ENCODE results near the gene CFAP46.

CFAP46 gene

GRCh38 chr10:132862485-132863420, 79.6 kb downstream of the CFAP46 start:
- DNase-seq (ENCODE audit: low read depth, low spot score), result no peak

DNA sequence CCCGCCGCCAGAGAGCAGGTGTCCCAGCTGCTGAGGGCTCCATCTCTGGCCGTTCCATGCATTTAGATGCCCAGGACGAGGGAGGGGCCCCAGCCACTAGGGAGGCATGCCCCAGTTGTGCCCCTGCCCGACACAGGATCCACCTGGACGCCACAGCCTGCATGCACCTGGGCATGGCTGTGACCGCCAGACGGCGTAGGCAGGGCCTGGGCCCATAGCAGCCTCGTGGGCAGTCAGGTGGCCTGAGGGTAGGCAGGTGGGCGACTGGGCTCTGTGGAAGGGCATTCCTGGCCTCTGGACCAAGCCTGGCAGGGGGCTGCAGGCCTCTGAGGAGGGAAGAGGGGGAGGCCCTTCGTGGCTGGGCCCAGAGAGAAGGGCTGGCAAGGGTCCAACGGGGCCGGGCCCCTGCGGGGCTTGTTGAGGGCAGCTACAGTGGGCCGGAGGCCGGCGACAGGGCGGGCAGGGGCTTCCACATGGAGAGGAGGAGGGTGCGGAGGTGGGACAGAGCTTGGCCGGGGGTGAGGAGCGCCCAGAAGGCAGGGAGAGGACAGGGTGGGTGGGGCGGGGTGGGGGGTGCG, 80.4 kb downstream of the CFAP46 start:
- DNase-seq (ENCODE audit: low read depth, low spot score), result no peak

DNA sequence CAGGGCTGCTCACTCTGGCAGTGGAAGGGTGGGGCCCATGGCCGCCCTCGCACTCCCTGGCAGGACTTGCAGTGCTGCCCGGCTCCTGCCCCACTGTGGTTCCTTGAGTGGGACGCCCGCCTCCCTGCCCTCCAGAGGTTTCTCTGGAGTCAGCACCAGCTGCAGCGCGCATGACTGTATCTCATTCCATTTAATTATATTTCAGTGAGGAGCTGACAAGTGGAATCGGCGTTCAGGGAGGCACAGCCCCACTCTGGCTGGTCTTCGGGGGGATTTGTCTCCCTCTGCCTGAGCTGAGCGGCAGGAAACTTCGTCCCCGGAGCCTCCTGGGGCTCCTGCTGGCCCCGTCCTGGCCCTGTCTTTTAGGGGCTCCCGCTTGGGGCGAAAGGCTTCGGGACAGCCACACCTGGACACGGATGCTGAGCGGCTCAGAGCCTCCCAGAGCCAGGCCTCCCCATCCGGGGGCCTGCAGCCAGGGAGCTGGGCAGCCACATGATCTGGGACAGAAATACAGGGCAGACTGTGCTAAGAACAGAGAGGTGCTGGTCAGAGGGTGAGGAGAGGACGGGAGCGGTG, 81.2 kb downstream of the CFAP46 start:
- no peak for DNase-seq (ENCODE audit: low read depth, low spot score)

GRCh38 chr10:132860532-132860931, 81.8 kb downstream of the CFAP46 start:
- DNase-seq (ENCODE audit: low read depth, low spot score), result no peak

- DNase-seq (ENCODE audit: low read depth, low spot score), result no peak
Measured at GRCh38 chr10:132859084-132859855, 83.1 kb downstream of the CFAP46 start.

GRCh38 chr10:132858121-132859081, 84.0 kb downstream of the CFAP46 start:
- DNase-seq (ENCODE audit: low read depth, low spot score), result no peak

GRCh38 chr10:132856869-132857524, 85.4 kb downstream of the CFAP46 start:
- no peak for DNase-seq (ENCODE audit: low read depth, low spot score)

GRCh38 chr10:132855889-132856288, 86.5 kb downstream of the CFAP46 start:
- DNase-seq (ENCODE audit: low read depth, low spot score), result no peak

- no peak for DNase-seq (ENCODE audit: low read depth, low spot score)
Measured at GRCh38 chr10:132851451-132851850, 90.9 kb downstream of the CFAP46 start.

DNA sequence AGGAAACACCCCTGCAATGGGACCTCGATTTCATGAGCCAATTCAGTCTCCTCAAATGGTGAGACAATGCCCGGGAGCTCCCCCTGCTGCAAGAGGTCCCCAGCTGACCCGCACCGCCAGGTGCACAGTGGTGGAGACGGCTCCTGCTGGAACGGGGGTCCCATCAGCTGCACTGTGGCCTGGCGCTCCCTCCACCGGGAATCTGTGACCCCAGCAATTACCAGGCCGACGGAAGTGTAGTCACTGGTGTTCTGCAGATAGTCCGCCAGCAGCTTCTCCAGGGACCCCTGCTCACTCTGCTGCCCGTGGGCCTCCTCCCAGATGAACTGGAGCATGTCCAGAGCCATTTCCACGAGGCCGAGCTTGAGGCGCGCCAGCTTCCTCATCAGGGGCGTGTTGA, 91.5 kb downstream of the CFAP46 start:
- DNase-seq (ENCODE audit: low read depth, low spot score), result no peak

GRCh38 chr10:132850246-132850645, 92.1 kb downstream of the CFAP46 start:
- DNase-seq (ENCODE audit: low read depth, low spot score), result no peak

DNA sequence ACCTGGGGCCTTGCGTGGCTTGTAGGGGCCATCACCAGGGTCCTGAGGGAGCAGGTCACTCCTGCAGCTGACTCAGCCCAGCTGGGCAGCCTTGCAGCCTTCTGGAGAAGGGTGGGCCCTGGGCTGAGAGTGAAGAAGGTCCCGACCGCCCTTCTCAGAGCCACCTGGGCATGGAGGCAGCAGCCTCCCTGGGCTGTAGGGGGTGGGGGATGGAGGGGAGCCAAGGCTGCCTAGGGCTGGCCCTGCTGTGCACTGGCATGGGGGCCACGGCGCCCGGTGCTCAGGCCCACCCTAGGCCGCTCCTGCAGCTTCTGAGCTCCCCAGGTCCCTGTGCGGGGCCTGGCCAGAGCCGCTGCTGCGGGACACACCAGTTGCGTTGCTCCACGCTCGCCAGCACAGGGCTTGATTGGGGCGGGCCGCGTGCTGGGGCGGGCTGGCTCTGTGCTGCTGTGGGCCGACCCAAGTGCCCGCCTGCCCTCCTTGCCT, 92.8 kb downstream of the CFAP46 start:
- no peak for DNase-seq (ENCODE audit: low read depth, low spot score)

GRCh38 chr10:132848951-132849545, 93.3 kb downstream of the CFAP46 start:
- no peak for DNase-seq (ENCODE audit: low read depth, low spot score)

- peak; percentile 23 for DNase-seq (ENCODE audit: low read depth, low spot score)
Measured at GRCh38 chr10:132848291-132848701, 94.1 kb downstream of the CFAP46 start.

DNA sequence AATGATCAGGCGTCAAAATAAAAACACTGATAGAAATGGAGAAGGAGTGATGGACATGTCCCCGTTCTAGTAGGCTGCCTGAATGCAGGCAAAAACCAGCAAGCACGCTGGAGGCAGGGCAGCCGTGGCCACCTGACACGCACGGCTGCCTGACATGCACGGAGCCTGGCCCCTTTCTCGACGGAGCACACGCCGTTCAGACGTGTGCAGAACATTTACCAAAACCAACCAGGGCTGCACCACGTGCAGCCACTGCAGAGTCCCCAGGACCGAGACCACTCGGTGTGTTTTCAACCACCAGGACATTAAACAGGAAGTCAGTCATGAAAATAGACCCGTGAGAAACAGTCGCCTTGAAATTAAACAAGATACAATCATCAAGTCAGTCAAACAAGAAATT, 94.5 kb downstream of the CFAP46 start:
- DNase-seq (ENCODE audit: low read depth, low spot score), result no peak

DNA sequence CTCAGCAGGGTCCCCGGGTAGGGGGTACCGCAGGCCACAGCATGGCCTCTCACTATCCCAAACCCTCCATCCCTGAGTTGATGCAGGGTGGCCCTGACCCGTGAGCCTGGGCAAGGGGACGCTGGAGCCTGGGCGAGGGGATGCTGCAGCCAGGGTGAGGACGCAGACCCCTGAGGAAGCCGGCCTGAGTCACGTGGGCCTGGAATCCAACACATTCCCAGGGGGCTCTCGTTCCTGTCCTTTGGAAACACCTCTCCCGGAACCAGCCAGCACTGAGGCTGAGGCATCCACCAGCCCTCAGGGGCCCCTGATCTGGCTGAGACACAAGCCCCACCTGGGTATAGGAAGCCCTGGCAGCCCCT, 95.0 kb downstream of the CFAP46 start:
- DNase-seq (ENCODE audit: low read depth, low spot score), result no peak

- no peak for DNase-seq (ENCODE audit: low read depth, low spot score)
Measured at GRCh38 chr10:132846631-132847415, 95.5 kb downstream of the CFAP46 start.

DNA sequence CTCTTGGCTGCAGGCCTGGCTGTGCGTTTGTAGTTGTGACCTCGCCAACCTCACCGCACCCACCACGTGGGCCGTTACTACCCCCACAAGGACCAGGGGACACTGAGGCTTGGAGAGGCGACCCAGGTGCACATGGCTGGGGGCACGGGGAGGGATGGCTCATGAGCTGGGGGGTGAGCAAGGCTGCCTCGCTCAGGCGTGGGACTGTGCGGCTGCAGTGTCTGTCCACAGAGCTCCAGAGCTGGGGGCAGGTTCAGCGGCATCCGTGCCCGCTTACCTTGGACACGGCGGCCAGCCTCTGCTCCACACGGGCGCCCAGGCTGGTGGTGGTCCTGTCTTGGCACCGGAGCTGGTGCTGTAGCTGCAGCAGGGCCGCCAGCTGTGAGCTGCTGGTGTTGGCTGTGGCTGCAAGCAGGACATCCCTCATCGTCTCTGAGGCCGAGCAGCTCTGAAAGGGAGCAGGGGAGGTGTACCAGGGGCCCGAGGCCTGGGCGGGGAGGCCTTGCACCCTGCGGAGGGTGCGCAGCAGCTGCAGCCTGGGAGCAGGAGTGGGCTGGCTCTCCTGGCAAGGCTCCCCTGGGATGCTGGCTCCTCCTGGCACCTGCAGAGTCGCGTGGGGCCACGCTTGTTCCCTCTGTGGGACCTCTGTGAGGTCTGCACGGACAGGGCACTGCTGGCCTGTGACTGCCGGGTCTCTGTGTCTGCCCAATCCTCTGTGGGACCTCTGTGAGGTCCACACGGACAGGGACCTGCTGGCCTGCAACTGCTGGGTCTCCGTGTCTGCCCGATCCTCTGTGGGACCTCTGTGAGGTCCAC, 96.4 kb downstream of the CFAP46 start:
- no peak for DNase-seq (ENCODE audit: low read depth, low spot score)
